Mucosa of gallbladder (tissue), 1 donor: ENCODE results near the gene TMEM267. TPM values are rescaled to one million over a fixed set of nuclear protein-coding genes. Genes with fewer than 3 reads are reported as not detected.
A peak's percentile ranks its signal among the peaks of the same experiment; 100 is the strongest.
"Not testable (repeated sequence)": the region's sequence is repeated elsewhere in the genome, so short reads cannot be mapped to it uniquely, and the experiment has no call there.

Experiments
- DNase-seq: peaks from one replicate; pipeline ENCODE4 v3.0.0-alpha.2; 2020; ENCODE audit warnings: low spot score
- total RNA-seq: library from RNA; stranded (reverse); gene quantifications from one replicate; pipeline ENCODE4 v1.2.1, GENCODE V29; 2021
- donor health status: DM: no; HTN: no; CAD: no.

The TMEM267 gene, protein sequence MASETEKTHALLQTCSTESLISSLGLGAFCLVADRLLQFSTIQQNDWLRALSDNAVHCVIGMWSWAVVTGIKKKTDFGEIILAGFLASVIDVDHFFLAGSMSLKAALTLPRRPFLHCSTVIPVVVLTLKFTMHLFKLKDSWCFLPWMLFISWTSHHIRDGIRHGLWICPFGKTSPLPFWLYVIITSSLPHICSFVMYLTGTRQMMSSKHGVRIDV
- total RNA-seq, result 8.6 TPM

DNA sequence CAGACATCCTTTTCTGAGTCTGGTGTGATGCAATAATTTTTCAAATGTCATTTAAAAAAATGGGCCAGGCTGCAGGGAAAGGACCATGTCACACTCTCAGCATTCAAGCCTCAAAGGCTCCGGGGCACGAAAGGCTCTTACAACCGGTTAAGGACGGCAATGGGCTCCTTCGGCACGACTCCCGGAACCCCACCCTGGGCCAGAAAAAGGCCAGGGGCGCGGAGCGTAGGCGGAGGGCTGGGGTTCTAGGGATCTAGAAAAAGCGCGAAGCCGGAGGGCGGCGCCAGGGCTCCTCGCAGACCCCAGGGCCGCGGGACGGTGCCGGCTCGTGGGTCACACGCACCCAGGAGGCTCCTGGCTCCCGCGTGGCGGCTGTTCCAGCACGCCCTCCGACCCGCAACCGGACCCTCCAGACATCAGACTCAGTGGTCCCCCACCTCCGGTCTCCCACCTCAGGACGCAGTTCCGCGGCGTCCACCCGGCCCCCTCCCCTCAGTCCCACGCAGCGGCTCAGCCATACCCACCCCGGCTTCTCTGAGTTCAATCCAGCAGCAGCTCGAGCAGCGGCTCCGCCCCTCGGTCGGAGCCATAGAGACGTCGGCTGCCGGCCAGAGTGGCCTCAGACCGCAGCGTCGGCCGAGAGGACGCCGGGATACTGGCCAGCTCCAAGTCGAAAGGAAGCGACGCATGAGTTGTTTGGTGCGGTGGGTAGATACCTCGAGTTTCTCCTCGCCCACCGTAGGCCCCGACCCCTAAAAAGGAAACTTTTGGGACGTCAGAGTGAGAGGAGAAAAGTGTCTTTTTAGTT is at the start of gene TMEM267:
Gene TMEM267, minus strand, starts transcription at position 568 of the 808 bp plus-strand sequence. CDS start 29,896 bp downstream, outside the sequence.
- peak; percentile 93 for DNase-seq

DNA sequence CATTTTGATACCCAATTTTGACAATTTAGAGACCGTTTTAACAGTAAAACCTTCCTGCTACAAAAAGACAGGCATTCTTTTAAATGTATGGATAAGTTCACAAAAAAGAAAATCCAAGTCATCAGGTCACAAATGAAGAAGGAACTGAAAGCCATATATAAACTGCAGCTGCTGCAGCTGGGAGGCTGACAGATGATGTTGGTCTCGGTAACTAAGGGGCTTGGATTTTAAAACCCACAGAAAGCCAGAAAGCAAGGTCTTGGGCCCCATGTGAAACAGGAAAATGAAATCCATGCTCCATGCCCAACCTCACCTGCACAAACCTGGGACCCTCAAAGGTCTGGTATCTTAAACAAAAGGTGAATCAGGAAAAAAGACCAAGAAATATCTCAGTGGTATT is 47.0 kb upstream of the TMEM267 start:
- no peak for DNase-seq

DNA sequence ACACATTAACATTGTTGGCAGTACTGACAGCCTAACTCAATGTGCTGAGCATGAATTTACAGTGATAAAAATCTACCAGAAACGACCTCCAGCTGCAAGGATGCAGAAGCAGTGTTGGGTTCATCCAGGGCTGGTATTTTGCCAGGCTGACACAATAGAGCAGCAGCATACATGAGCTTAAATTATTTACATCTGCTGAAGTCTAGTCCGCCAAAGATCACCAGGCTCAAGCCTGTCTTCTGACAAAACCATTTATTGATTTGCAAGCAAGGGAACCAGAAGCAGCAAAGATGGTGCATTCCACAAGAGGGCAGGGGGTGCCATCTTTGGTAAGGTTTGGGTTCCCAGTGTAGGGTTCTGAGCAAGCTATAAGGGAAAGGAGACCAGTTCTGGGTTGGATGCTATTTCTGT is 40.0 kb upstream of the TMEM267 start:
- no peak for DNase-seq

DNA sequence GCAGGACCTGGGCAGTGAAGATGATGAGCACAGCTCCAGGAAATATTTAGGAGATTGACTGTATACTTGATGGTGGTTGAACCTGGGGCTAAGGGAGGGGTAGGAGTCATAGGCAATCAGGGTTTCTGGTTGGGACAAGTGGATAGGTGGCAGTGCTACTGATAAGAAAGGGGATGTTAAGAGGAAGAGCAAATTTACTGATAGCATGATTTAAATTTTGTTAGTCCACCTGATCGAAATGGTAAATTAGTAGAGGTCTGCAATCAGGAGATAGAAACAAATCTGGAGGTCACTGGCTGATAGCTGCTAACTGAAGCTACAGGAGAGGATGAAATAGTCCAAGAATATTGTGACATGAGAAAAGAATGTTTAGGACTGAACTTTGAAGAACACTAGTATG is 37.0 kb upstream of the TMEM267 start:
- no peak for DNase-seq

DNA sequence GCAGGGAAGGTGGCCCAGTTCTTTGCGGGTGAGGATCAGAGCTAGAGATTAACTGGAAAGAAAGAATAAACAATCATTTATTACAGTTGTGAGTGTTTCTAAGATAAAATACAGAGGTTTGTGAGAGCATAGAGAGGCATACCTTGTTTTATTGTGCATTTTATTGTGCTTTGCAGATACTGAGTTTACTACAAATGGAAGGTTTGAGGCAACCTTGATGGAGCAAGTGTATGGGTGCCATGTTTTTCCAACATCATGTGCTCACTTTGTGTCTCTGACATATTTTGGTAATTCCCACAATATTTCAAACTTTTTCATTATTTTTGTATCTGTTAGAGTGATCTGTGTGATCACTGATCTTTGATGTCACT is 32.0 kb upstream of the TMEM267 start:
- DNase-seq, result no peak

DNA sequence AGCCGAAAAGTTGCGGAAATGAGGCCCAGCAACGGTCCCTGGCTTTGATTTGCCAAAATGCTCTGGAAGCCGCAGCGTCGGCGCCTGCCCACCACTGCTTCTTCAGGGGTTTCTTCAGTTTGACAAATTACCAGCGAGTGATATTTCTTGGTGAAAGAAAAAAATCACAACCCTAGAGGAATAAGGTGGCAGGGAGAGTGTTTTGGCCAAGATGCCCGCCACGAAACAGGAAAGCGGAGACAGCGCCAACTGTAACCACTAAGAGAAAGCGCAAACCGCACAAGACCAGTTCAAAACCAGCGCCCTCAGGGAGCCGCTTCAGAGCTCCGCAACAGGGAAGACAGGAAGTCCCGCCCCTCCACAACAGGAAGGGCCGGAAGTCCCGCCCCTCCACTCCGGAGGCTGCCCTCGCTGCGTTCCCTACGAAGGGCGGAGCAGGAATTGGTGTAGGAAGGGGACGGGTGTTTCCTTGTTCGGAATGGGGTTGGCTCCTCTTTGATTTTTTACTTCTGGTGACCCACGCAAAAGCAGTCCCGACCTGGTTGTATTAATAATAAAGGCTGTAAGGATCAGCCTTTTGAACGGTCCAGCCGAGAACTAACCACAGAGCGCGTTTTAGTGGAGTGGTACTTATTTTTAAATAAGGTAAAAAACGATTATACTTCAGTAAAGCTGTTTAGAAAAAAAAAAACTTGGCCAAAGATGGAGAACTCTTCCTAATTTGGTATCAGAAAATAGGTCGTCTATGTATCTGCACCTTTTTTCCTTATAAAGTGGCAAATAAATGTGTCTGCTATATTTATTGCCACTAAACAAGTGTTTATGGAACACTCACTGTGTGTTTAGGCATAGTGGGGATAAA is 31.4 kb upstream of the TMEM267 start, which contains the start of gene C5orf34:
Gene C5orf34, minus strand, starts transcription at position 333 of the 862 bp plus-strand sequence. CDS start 5,809 bp downstream, outside the sequence.
- peak; percentile 97 for DNase-seq

DNA sequence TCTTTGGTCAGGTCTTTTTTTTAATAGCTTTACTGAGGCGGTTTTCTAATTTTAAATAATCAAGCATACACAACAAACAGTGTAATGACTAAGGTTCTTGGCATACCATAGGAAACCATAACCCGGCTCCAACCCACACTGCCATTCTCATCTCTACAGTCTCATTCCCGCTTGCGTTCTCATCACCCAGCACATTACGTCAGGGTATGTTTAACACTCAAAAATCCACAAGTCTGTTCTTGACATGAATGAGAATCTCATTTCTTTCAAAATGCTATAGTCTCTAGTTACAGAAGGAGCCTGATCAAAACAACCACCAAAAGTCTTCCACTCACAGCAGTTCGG is 30.8 kb upstream of the TMEM267 start:
- DNase-seq, result no peak

DNA sequence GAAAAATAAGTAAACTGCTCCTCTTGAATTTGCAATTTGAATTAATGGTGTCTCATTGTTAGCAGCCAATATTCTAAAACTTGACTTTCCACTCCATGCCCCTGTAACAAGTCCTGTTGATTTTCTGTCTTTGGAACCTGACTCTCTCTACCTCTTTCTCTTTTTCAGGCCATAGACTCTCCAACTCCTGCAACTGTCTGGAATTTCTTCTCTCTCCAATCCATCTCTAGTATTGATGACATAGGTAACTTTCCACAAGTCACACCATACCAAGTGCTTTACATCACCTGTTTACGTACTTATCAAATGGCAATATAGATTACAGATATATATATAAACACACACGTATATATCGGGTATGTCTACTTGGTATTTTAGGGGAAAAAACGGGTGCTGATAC is 30.4 kb upstream of the TMEM267 start:
- DNase-seq, result no peak

DNA sequence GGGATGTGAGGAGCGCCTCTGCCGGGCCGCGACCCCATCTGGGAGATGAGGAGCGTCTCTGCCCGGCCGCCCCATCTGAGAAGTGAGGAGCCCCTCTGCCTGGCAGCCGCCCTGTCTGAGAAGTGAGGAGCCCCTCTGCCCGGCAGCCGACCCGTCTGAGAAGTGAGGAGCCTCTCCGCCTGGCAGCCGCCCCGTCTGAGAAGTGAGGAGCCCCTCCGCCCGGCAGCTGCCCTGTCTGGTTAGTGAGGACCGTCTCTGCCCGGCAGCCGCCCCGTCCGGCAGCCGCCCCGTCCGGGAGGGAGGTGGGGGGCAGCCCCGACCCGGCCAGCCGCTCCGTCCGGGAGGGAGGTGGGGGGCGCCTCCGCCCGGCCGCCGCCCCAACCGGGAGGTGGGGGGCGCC is 27.4 kb upstream of the TMEM267 start:
- not testable (repeated sequence) for DNase-seq

DNA sequence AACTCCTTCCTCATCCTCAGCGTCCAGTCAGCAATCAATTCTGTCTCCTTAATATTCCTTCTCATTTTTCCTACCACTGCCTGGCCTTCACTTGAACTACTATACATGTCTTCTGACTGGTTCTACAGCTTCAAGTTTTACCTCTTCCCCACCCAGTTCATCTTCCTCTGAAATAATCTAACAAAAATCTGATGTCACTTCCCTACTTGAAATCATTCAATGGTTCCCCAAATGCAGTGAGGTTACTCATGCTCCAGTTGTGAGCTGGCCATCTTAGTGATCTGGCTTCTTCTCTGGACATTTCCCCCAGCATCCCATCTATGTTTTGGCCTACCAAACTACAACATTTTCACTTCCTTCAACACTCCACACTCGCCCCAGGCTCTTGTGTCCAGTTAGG is 14.9 kb upstream of the TMEM267 start:
- DNase-seq, result no peak

DNA sequence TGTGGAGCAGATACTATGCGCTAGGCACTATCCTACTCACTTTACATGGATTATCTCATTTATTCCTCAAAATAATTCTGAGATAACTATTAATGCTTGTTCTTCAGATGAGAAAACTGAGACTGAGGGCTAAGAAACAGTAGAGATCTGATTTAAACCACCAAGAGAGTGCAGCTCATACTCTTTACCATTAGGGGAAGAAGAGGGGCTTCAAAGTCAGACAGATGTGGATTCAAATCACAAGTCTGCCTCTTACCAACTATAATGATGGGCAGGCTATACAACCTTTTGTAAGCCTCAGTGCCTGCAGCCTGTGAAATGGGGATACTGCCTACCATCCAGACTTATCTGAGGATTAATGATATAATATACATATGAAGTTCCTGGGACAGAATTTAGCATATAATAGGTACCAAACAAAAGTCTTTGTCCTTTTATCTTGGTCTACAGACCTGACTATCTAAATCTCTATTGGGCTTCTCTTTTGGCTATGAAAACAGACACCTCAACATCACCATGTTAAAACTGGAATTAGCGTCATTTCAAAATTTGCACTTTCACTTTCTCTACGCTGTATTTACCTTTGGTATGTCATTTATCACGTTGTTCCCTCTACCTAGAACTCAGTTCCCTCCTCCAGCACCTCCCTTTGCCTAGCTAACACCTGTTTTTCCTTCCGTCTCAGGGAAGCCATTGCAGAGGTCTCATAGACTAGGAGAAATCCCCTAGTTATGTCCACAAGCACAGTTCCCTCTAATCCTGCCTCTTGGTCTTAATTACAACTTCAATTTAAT is 13.8 kb upstream of the TMEM267 start:
- no peak for DNase-seq

DNA sequence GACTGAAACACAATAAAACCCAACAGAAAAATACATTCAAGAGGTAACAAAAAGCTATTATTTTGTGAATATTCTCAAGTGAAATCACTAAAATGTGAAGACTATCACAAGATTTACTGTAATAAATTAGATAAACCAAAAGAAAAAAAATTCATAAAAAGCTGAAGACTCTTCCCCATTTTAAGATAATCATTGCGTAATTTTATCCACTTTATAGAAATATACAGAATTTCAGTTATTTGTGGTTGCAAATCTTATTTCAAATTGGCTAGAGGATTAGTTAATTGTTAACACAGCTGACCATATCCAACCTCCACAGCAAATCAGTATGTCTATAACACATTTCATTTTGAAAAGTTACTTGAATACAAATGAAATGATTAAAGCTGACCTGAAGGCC is 7.7 kb upstream of the TMEM267 start:
- DNase-seq, result no peak

DNA sequence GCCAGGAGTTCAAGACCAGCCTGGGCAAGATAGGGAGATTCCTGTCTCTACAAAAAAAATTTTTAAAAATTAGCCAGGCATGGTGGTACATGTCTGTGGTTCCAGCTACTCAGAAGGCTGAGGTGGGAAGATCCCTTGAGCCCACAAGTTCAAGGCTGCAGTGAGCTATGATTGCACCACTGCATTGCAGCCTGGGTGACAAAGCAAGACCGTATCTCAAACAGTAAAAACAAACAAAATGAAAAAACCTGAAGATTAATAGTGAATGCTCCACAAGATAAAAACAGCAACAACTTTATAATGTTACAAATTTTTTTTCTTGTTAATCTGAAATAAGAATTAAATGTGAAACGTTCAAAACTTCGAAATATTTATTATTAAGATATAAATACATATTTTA is 2.7 kb upstream of the TMEM267 start:
- DNase-seq, result no peak

DNA sequence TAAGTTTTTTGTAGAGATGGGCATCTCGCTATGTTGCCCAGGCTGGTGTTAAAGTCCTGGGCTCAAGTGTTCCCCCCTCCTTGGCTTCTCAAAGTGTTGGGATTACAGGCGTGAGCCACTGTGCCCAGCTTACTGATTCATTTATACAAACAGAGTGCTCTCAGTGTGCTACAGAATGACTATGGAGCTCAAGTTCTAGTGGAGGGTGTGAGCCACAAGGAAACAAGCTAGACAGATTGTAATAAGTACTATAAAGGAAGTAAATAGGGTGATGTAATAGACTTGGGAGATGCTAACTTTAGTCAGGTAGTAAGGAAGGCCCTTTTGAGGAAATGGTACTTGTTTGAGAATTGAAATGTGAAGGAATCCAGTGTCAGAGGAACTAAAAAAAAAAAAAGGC is 1.7 kb upstream of the TMEM267 start:
- DNase-seq, result no peak

DNA sequence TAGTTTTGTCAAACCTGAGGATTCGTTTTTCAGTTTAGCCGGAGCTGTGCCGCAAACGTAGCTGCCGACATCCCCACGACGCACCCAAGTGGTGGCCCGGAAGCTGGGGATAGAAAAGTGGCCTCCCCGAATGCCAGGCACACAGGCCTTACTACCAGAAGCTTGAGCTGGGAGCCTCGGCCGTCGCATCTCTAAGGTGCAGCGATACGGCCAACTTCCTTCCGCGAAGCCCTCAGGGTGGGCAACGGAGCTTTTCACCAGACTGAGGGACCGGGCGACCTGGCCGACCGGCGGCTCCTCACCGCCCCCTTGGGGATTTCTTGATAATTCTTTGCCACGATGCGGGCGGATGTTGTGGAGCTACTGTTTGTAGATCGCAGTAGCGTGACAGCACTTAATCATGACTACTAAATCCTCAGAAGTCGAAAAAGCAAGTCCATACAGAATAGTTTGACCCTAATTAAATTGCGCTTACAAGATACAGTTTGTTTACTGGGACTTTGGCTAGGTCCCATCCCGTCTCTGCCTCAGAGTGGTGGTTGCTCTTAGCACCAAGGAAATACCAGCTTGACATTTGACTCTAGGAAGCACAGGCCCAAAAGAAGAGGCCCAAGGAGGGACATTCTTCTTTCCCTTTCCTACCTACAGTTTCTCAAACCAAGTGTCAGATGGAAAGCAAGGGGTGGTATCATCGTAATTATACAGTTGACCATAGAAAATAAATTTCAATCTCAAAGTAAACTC is 613 bp upstream of the TMEM267 start:
- peak; percentile 88 for DNase-seq

DNA sequence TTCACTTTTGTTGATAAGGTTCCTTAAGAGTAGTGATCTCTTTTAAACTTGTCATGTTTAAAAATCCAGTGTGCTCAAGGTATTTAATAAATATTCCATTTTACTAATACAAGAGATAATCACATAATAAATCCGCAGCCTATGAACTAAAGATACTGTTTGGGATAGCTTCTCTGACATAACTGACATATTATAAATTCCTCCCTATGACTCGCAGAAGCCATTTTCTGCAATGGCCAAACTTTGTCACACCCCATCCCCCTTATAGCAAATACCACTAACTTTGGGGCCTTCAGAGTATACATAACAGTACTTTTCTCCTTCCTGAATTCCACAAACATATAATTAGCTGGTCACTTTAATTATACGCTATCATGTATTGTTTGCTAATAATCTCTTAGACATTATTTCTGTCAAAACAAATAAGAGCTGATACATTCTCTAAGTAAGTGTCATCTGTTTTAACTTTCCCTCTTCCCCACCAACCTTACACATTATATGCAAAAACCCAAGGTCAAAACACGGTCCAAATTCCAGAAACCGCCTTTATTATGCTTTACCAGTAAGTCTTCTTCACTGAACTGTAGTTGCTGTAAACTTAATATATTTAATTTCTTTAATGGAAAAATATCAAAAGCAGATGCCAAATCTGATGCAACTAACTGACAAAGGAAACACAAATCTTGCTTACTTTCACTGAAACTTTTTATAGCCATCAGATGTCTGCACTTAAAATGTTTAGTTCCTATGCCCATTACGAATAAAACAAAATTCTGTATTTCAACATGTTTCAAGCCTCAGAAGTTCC is 971 bp downstream of the TMEM267 start:
- DNase-seq, result no peak

DNA sequence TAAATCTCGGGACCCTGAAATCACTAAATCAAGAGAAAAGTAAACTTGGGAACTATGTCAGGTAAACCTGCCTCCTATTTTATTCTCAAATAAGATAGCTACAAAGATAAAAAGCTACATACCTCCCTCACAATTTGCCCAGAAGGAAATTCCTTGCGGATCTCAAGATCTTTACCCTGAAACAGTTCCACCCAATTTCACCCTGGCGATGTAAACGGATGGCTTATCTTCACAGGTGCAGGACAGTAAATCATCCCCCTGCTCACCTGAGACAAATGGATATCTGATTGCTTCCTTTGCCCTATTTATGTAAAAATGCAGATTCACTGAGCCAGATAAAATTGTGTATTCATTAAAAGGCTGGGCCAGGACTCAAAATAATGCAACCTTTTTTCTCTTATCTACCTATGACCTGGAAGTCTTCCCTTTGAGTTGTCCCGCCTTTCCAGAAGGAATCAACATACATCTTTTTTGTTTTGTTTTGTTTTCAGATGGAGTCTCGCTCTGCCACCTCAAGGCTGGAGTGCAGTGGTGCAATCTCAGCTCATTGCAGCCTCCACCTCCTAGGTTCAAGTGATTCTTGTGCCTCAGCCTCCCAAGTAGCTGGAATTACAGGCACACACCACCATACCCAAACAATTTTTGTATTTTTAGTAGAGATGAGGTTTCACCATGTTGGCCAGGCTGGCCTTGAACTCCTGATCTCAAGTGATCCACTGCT is 13.8 kb downstream of the TMEM267 start:
- no peak for DNase-seq

DNA sequence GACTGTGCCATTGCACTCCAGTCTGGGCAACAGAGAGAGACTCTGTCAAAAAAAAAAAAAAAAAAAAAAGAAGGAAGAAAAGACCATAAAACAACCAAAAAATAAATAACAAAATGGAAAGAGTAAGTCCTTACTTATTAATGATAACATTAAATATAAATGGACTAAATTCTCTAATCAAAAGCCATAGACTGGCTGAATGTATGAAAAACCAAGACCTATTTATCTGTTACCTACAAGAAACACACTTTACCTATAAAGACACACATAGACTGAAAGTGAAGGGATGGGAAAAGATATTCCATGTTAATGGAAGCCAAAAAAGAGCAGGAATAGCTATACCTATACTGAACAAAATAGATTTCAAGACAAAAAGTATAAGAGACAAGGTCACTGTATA is 16.6 kb downstream of the TMEM267 start:
- no peak for DNase-seq

DNA sequence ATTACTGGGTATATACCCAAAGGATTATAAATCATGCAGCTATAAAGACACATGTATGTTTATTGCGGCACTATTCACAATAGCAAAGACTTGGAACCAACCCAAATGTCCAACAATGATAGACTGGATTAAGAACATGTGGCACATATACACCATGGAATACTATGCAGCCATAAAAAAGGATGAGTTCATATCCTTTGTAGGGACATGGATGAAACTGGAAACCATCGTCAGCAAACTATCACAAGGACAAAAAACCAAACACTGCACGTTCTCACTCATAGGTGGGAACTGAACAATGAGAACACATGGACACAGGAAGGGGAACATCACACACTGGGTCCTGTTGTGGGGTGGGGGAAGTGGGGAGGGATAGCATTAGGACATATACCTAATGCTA is 18.2 kb downstream of the TMEM267 start:
- DNase-seq, result not testable (repeated sequence)
